ENCODE measurements around the gene SLC6A1.

DNA sequence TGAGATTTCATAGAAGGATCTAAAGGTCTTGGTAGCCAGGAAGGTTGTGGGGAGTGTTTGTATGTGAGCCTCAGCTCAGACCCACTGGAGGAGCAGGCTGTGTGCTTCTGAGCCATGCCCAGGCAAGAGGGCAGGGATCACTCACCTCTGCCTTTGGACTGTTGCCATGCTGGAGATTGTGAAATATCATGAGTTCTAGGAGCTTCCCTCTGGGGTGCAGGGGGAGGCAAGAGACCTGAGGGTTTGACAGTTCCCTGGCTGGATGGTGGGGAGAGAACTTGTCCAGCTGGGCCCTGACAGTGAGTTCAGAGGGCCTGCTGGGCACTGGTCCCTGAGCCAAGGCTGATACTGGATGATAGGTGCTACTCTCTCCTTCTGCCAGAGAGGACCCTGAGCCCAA lies 6.0 kb downstream of the SLC6A1 start:
- TF ChIP-seq, protein P1, sequence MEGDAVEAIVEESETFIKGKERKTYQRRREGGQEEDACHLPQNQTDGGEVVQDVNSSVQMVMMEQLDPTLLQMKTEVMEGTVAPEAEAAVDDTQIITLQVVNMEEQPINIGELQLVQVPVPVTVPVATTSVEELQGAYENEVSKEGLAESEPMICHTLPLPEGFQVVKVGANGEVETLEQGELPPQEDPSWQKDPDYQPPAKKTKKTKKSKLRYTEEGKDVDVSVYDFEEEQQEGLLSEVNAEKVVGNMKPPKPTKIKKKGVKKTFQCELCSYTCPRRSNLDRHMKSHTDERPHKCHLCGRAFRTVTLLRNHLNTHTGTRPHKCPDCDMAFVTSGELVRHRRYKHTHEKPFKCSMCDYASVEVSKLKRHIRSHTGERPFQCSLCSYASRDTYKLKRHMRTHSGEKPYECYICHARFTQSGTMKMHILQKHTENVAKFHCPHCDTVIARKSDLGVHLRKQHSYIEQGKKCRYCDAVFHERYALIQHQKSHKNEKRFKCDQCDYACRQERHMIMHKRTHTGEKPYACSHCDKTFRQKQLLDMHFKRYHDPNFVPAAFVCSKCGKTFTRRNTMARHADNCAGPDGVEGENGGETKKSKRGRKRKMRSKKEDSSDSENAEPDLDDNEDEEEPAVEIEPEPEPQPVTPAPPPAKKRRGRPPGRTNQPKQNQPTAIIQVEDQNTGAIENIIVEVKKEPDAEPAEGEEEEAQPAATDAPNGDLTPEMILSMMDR (IDR thresholded peaks at IDR 0.05) = no peak
- TF ChIP-seq POLR2AphosphoS5 (IDR thresholded peaks at IDR 0.05) = no peak
- no peak for TF ChIP-seq POLR2A (IDR thresholded peaks at IDR 0.05; ENCODE audit: low read depth)
